Ovary (tissue), 9 donors: Measurements from ENCODE around the gene FAP. TPM values are rescaled to one million over a fixed set of nuclear protein-coding genes. Genes with fewer than 3 reads are reported as not detected.

Source experiments
- DNase-seq, 5 donors: peaks; one replicate each; pipeline ENCODE4 v3.0.0-alpha.2; 2019 to 2020
- H3K27ac ChIP-seq, 2 donors: fragments of 200-600 bp; one replicate each; pipeline versions ENCODE4 v1.5.1 to v1.8.0; 2019 to 2022
- H3K27me3 ChIP-seq: fragments of 200-600 bp; one replicate; pipeline ENCODE4 v1.8.0; 2022
- H3K36me3 ChIP-seq: fragments of 200-600 bp; sonication (generic); one replicate; pipeline ENCODE4 v1.5.1; 2019
- H3K4me1 ChIP-seq: one replicate; pipeline ENCODE4 v1.8.1; 2013; ENCODE audit warnings: mild to moderate bottlenecking, moderate library complexity; ENCODE audit not compliant: insufficient read depth
- H3K4me3 ChIP-seq: fragments of 200-600 bp; sonication (generic); one replicate; pipeline ENCODE4 v1.5.1; 2017
- H3K9me3 ChIP-seq, 2 donors: fragments of 200-600 bp in 1 of 2; sonication (generic) in 1 of 2; one replicate each; pipeline versions ENCODE4 v1.5.1 to v1.8.1; 2013 to 2019; ENCODE audit warnings: mild to moderate bottlenecking in 1 of 2, moderate library complexity in 1 of 2
- CTCF ChIP-seq, 3 donors: fragments of 450-650 bp in 2 of 3; fragments of 200-600 bp in 1 of 3; IDR thresholded peaks; one replicate each; pipeline versions ENCODE4 v1.5.1 to v1.8.0; 2016 to 2022; ENCODE audit warnings: antibody characterized with exemption in 3 of 3, mild to moderate bottlenecking in 1 of 3
- EP300 ChIP-seq: sonication (generic); formaldehyde crosslinking; IDR thresholded peaks from one replicate; pipeline ENCODE4 v1.6.1; 2017; ENCODE audit warnings: antibody characterized with exemption
- POLR2A ChIP-seq: fragments of 450-650 bp; IDR thresholded peaks from one replicate; pipeline ENCODE4 v1.6.1; 2017; ENCODE audit warnings: antibody characterized with exemption, mild to moderate bottlenecking, moderate library complexity
- WGBS, 3 donors: extraction: QIAGEN DNeasy Blood & Tissue Kit in 1 of 3; methylation state at CpG; one replicate each; pipeline versions ENCODE4 v1.1.5 to v1.1.7; 2013 to 2017; 5-methylcytosine and 5-hydroxymethylcytosine counted together
- intact Hi-C, 4 donors: fragments of 100-400 bp; cut with DNase I; formaldehyde crosslinking; loops; one replicate each; pipeline versions ENCODE4 v1.11.0 to v1.15.1; 2022 to 2023
- polyA plus RNA-seq, 2 donors: library from polyadenylated mRNA; stranded (reverse); fragments of 200-250 nt in 1 of 2; fragments of 350-450 nt in 1 of 2; fragmentation: Illumina TruSeq in 1 of 2; extraction: RNeasy Lipid Tissue Mini Kit (QIAGEN cat#74804) in 1 of 2; gene quantifications; one replicate each; pipeline ENCODE4 v1.2.3, GENCODE V29; 2013 to 2014
- total RNA-seq, 7 donors: library from RNA; depleted of rRNA in 2 of 7; stranded (reverse); fragments of >200 nt in 2 of 7; fragmentation: NEBNext Ultra II Directional in 3 of 7; extraction: Animal tissue kit (Norgen Biotek cat#: 25700) in 3 of 7; gene quantifications; one replicate each; pipeline versions ENCODE4 v1.1.0 to v1.2.4, GENCODE V29; 2016 to 2023
- donor health status: DM: no; HTN: no; CAD: no; lungs with moderate emphysema.
- donor health status: DM: no; HTN: no; CAD: no.
- donor health status: Bipolar disorder and iron deficiency.
- donor health status: DM: yes; HTN: yes; CAD: no.
- donor health status: DM: no; HTN: no; CAD: no.
- donor health status: DM: yes; HTN: yes; CAD: no.

Gene FAP
- total and polyA plus RNA-seq, 9 donors = 0.76 to 11.6 (median 2.3) TPM

GRCh38 chr2:162196638-162197037, 46.6 kb downstream of the FAP start:
- no peak for DNase-seq
- 88 to 94% (median 92%) methylated on average over 7 of the region's 7 CpGs for WGBS, 3 donors
- intact Hi-C loops = no loop called here
- Histone ChIP-seq H3K27ac (no peak overlapping the region), H3K4me1 (no peaks in the 10 kb centered on the region), H3K4me3 (no peak overlapping the region), H3K36me3 (no peaks in the 10 kb centered on the region), H3K9me3 (no peaks in the 10 kb centered on the region), H3K27me3 (no peaks in the 10 kb centered on the region)
- no peak for TF ChIP-seq EP300
- TF ChIP-seq POLR2A = no peak
- TF ChIP-seq CTCF (IDR thresholded peaks at IDR 0.05) = no peak

- no peak for DNase-seq
- Histone ChIP-seq H3K27me3 (no peaks in the 10 kb centered on the region), H3K4me3 (no peak overlapping the region), H3K9me3 (no peaks in the 10 kb centered on the region), H3K27ac (no peak overlapping the region), H3K4me1 (no peaks in the 10 kb centered on the region), H3K36me3 (no peaks in the 10 kb centered on the region)
- 79 to 89% (median 80%) methylated on average over 3 of the region's 3 CpGs for WGBS, 3 donors
- intact Hi-C loops = no loop called here
- TF ChIP-seq CTCF (IDR thresholded peaks at IDR 0.05) (no peak), POLR2A (no peak), EP300 (no peak)
These were observed 54.8 kb downstream of the FAP start for GRCh38 chr2:162188451-162188850.

GRCh38 chr2:162185541-162186232, 57.6 kb downstream of the FAP start:
- no peak for DNase-seq
- Histone ChIP-seq H3K4me3 (no peak overlapping the region), H3K36me3 (no peaks in the 10 kb centered on the region), H3K27me3 (no peaks in the 10 kb centered on the region), H3K9me3 (no peaks in the 10 kb centered on the region), H3K27ac (no peak overlapping the region), H3K4me1 (no peaks in the 10 kb centered on the region)
- TF ChIP-seq EP300 (no peak), CTCF (IDR thresholded peaks at IDR 0.05) (no peak), POLR2A (no peak)
- intact Hi-C loops = no loop called here
- WGBS, 3 donors = 52 to 68% (median 60%) methylated on average over 5 of the region's 5 CpGs

GRCh38 chr2:162184821-162185450, 58.3 kb downstream of the FAP start:
- Histone ChIP-seq H3K9me3 (no peaks in the 10 kb centered on the region), H3K4me1 (no peaks in the 10 kb centered on the region), H3K27me3 (no peaks in the 10 kb centered on the region), H3K4me3 (no peak overlapping the region), H3K27ac (no peak overlapping the region), H3K36me3 (no peaks in the 10 kb centered on the region)
- WGBS, 3 donors = 20 to 26% (median 25%) methylated on average over 2 of the region's 2 CpGs
- TF ChIP-seq POLR2A = no peak
- no peak for TF ChIP-seq EP300
- TF ChIP-seq CTCF (IDR thresholded peaks at IDR 0.05) = no peak
- DNase-seq = no peak
- intact Hi-C loops = no loop called here
